Kidney epithelial cell (primary cell): ENCODE measurements around the gene GOLGA6D. TPM values are rescaled to one million over a fixed set of nuclear protein-coding genes. Genes with fewer than 3 reads are reported as not detected.

ENCODE experiments used
- total RNA-seq: library from RNA; depleted of rRNA; stranded (reverse); fragments of >200 nt; gene quantifications from 2 replicates; pipeline ENCODE4 v1.2.3, GENCODE V29; 2015

The GOLGA6D gene
- total RNA-seq, 1 donor from 2014 or later, result not detected

Other genes starting within 250 kb of the GOLGA6D start
- 26.8 and 34.8 TPM in 2 replicates for gene C15orf39, start 81.0 kb upstream of the GOLGA6D start, total RNA-seq
- not detected in 2 replicates for gene GOLGA6C, start 24.5 kb upstream of the GOLGA6D start, total RNA-seq
- 108 and 119 TPM in 2 replicates for gene COMMD4, start 53.2 kb downstream of the GOLGA6D start, total RNA-seq
- gene NEIL1, start 64.2 kb downstream of the GOLGA6D start, total RNA-seq, result 6.1 and 10.1 TPM in 2 replicates
- 109 and 141 TPM in 2 replicates for gene MAN2C1, start 85.8 kb downstream of the GOLGA6D start, total RNA-seq
- 16.5 and 27.2 TPM in 2 replicates for gene SIN3A, start 168.9 kb downstream of the GOLGA6D start, total RNA-seq